ENCODE measurements around the gene ACTMAP.

The ACTMAP gene

DNA sequence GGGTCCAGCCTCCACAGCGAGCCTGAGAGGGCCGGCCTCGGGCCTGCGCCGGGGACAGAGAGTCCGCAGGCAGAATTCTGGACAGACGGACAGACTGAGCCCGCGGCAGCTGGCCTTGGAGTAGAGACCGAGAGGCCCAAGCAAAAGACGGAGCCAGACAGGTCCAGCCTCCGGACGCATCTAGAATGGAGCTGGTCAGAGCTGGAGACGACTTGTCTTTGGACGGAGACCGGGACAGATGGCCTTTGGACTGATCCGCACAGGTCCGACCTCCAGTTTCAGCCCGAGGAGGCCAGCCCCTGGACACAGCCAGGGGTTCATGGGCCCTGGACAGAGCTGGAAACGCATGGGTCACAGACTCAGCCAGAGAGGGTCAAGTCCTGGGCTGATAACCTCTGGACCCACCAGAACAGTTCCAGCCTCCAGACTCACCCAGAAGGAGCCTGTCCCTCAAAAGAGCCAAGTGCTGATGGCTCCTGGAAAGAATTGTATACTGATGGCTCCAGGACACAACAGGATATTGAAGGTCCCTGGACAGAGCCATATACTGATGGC is 32.9 kb downstream of the ACTMAP start:
- no peak overlapping the region for H2AFZ ChIP-seq (ENCODE audit: low read length)
- peak overlapping the region; percentile 88 for H3K4me2 ChIP-seq (ENCODE audit: low read length)
- H3K9me2 ChIP-seq (ENCODE audit: low read depth, low read length), result no peaks in the 10 kb centered on the region
- TF ChIP-seq CTCF (IDR thresholded peaks at IDR 0.05; ENCODE audit: low read length) (no peak), EZH2 (IDR thresholded peaks at IDR 0.05; ENCODE audit: borderline replicate concordance, low read length) (no peak)
- no peaks in the 10 kb centered on the region for H3F3A ChIP-seq (ENCODE audit: insufficient read depth, low read length)
- H3K4me1 ChIP-seq (ENCODE audit: insufficient read depth, low read length, severe bottlenecking), result peaks cover 48% of the 10 kb centered on the region
- H3K4me3 ChIP-seq (ENCODE audit: low read depth, low read length, poor library complexity, severe bottlenecking), result peak overlapping the region; percentile 95
- H3K27me3 ChIP-seq (ENCODE audit: insufficient read depth, low read length), result no peaks in the 10 kb centered on the region
- H3K9ac ChIP-seq (ENCODE audit: low read length), result peak overlapping the region; percentile 92
- peaks cover 2% of the 10 kb centered on the region; the same call in 1 of the 2 replicates for H3K79me2 ChIP-seq (ENCODE audit: insufficient read depth, low read length)
- peak overlapping the region; percentile 72 for H3K27ac ChIP-seq (ENCODE audit: low read depth, low read length, poor library complexity, severe bottlenecking)
- no peaks in the 10 kb centered on the region for H4K20me1 ChIP-seq (ENCODE audit: insufficient read depth, low read length)
- H3K9me3 ChIP-seq (ENCODE audit: low read length), result no peaks in the 10 kb centered on the region
- H3K36me3 ChIP-seq (ENCODE audit: insufficient read depth, low read length), result peaks cover 5% of the 10 kb centered on the region; the same call in 1 of the 2 replicates

DNA sequence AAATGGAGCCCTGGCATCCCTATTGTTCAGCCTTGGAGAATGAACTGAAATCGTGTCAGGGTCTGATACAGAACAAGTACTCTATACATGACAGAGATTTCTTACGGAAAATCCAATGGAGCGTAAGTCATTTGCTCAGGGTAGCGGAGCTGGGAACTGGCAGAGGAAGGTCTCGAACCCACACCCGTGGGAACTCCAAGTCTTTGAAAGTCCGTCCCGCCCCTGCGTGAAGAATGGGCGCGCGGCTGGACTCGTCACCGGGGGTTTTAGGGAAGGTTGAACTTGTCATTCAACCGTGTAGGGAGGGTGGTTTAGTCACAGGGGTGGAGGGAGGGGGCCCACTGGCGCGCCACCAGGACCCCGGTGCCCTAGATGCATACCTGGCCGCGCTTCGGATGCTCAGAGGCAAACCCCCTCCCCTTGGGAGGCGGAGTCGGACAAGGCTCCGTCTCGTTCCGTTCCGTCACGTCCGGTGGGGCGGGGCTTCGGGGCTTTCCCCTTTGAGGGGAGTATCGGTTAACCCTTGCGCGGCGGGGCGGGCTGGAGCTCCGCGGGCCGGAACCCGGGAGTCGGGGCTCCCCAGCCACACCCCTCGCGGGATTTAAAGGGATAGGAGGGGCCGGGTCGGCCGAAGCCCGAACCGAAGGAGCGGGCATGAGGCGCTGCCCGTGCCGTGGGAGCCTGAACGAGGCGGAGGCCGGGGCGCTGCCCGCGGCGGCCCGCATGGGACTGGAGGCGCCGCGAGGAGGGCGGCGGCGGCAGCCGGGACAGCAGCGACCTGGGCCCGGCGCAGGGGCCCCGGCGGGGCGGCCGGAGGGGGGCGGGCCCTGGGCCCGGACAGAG is 33.6 kb downstream of the ACTMAP start, which contains the start of the genes COQ8B and ITPKC:
Gene COQ8B, minus strand, starts transcription at position 405 of the 843 bp plus-strand sequence. CDS start 2,254 bp downstream, outside the sequence.
Gene ITPKC, plus strand, starts transcription at position 631 of the 843 bp plus-strand sequence. Its CDS starts 24 bp downstream, at position 655.
- Histone ChIP-seq H3K9ac (ENCODE audit: low read length) (peak within 1 kb of the TSS; percentile 92), H3K36me3 (ENCODE audit: insufficient read depth, low read length) (peaks cover 5% of the 10 kb centered on the region; the same call in 1 of the 2 replicates), H4K20me1 (ENCODE audit: insufficient read depth, low read length) (no peaks in the 10 kb centered on the region), H3K9me3 (ENCODE audit: low read length) (no peaks in the 10 kb centered on the region), H3K4me3 (ENCODE audit: low read depth, low read length, poor library complexity, severe bottlenecking) (peak within 1 kb of the TSS; percentile 95), H3K27me3 (ENCODE audit: insufficient read depth, low read length) (no peaks in the 10 kb centered on the region), H3K9me2 (ENCODE audit: low read depth, low read length) (no peaks in the 10 kb centered on the region), H2AFZ (ENCODE audit: low read length) (0 out of 2 replicates have a peak within 1 kb of the TSS, but pooled peaks have one; percentile 20), H3K79me2 (ENCODE audit: insufficient read depth, low read length) (peaks cover 2% of the 10 kb centered on the region; the same call in 1 of the 2 replicates), H3F3A (ENCODE audit: insufficient read depth, low read length) (no peaks in the 10 kb centered on the region), H3K4me2 (ENCODE audit: low read length) (peak within 1 kb of the TSS; percentile 88), H3K4me1 (ENCODE audit: insufficient read depth, low read length, severe bottlenecking) (peaks cover 48% of the 10 kb centered on the region), H3K27ac (ENCODE audit: low read depth, low read length, poor library complexity, severe bottlenecking) (peak within 1 kb of the TSS; percentile 89)
- TF ChIP-seq CTCF (IDR thresholded peaks at IDR 0.05; ENCODE audit: low read length) (no peak), EZH2 (IDR thresholded peaks at IDR 0.05; ENCODE audit: borderline replicate concordance, low read length) (no peak)

DNA sequence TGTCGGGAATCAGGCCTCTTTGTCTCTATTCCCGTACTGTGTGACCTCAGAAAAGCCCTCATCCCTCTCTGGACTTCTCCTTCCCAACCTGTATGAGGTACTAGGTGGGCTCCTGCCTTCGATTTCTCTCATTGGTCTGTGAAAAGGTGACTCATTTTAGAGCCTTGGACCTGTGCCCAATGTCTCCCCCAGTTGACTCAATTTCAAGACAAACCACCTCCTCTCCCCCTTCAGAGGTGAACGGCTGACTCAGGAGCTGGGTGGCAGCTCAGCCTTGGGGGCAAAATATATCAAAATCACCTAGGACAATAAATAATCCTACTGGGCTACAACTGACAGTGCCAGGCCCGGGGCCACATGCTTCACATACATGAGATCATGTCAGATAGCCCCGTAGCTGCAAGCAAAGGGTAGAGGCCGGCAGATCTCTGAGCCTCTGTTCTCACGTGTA is 34.2 kb downstream of the ACTMAP start:
- Histone ChIP-seq H2AFZ (ENCODE audit: low read length) (no peak overlapping the region), H4K20me1 (ENCODE audit: insufficient read depth, low read length) (no peaks in the 10 kb centered on the region), H3K27ac (ENCODE audit: low read depth, low read length, poor library complexity, severe bottlenecking) (peak overlapping the region; percentile 89), H3K27me3 (ENCODE audit: insufficient read depth, low read length) (no peaks in the 10 kb centered on the region), H3K4me2 (ENCODE audit: low read length) (peak overlapping the region; percentile 88), H3K36me3 (ENCODE audit: insufficient read depth, low read length) (peaks cover 5% of the 10 kb centered on the region; the same call in 1 of the 2 replicates), H3F3A (ENCODE audit: insufficient read depth, low read length) (no peaks in the 10 kb centered on the region), H3K4me3 (ENCODE audit: low read depth, low read length, poor library complexity, severe bottlenecking) (peak overlapping the region; percentile 95), H3K9me2 (ENCODE audit: low read depth, low read length) (no peaks in the 10 kb centered on the region), H3K9me3 (ENCODE audit: low read length) (no peaks in the 10 kb centered on the region), H3K4me1 (ENCODE audit: insufficient read depth, low read length, severe bottlenecking) (peaks cover 48% of the 10 kb centered on the region), H3K79me2 (ENCODE audit: insufficient read depth, low read length) (peaks cover 2% of the 10 kb centered on the region; the same call in 1 of the 2 replicates), H3K9ac (ENCODE audit: low read length) (peak overlapping the region; percentile 92)
- no peak for TF ChIP-seq EZH2 (IDR thresholded peaks at IDR 0.05; ENCODE audit: borderline replicate concordance, low read length)
